Smooth muscle cell (in vitro differentiated cells): Measurements from ENCODE around the gene ZNF296. TPM values are rescaled to one million over a fixed set of nuclear protein-coding genes. Genes with fewer than 3 reads are reported as not detected.

ENCODE experiments used
- DNase-seq: peaks from one replicate; lab custom pipeline; 2025; ENCODE audit not compliant: unreplicated experiment; lab: John Stamatoyannopoulos, UW
- H2AFZ ChIP-seq: fragments of 200-600 bp; sonication (generic); 2 replicates; pipeline ENCODE4 v1.6.0; 2016; ENCODE audit warnings: antibody characterized with exemption, low read depth, mild to moderate bottlenecking
- H3F3A ChIP-seq: fragments of 200-600 bp; sonication (generic); 2 replicates; pipeline ENCODE4 v1.6.0; 2017; ENCODE audit warnings: antibody characterized with exemption, low read depth
- H3K27ac ChIP-seq: fragments of 200-600 bp; sonication (generic); 2 replicates; pipeline ENCODE4 v1.5.1; 2016; ENCODE audit warnings: low read depth, mild to moderate bottlenecking
- H3K27me3 ChIP-seq: fragments of 200-600 bp; sonication (generic); 2 replicates; pipeline ENCODE4 v1.6.1; 2016; ENCODE audit warnings: low read depth, mild to moderate bottlenecking
- H3K36me3 ChIP-seq: fragments of 200-600 bp; sonication (generic); 2 replicates; pipeline ENCODE4 v1.5.1; 2016; ENCODE audit warnings: low read depth
- H3K4me1 ChIP-seq: fragments of 200-600 bp; sonication (generic); 2 replicates; pipeline ENCODE4 v1.5.1; 2016; ENCODE audit warnings: low read depth
- H3K4me2 ChIP-seq: fragments of 200-600 bp; sonication (generic); 2 replicates; pipeline ENCODE4 v1.6.0; 2016; ENCODE audit warnings: mild to moderate bottlenecking
- H3K4me3 ChIP-seq: fragments of 200-600 bp; sonication (generic); 2 replicates; pipeline ENCODE4 v1.5.1; 2016; ENCODE audit warnings: mild to moderate bottlenecking
- H3K79me2 ChIP-seq: fragments of 200-600 bp; sonication (generic); 2 replicates; pipeline ENCODE4 v1.6.0; 2016; ENCODE audit warnings: low read depth, mild to moderate bottlenecking
- H3K9ac ChIP-seq: fragments of 200-600 bp; sonication (generic); 2 replicates; pipeline ENCODE4 v1.6.0; 2016; ENCODE audit warnings: low read depth
- H3K9me3 ChIP-seq: fragments of 200-600 bp; sonication (generic); replicated peaks from 2 replicates; pipeline ENCODE4 v1.5.1; 2016; ENCODE audit warnings: low read depth
- H4K20me1 ChIP-seq: fragments of 200-600 bp; sonication (generic); 2 replicates; pipeline ENCODE4 v1.6.0; 2016; ENCODE audit warnings: low read depth
- CTCF ChIP-seq: fragments of 200-600 bp; sonication (generic); IDR thresholded peaks from 2 replicates; pipeline ENCODE4 v1.5.1; 2017; ENCODE audit warnings: borderline replicate concordance, mild to moderate bottlenecking, antibody characterized with exemption; ENCODE audit not compliant: insufficient read depth, poor library complexity, severe bottlenecking
- WGBS: methylation state at CpG from one replicate; pipeline ENCODE4 v1.1.7; 2016; ENCODE audit warnings: low lambda C conversion rate; 5-methylcytosine and 5-hydroxymethylcytosine counted together
- polyA plus RNA-seq: library from polyadenylated mRNA; unstranded; fragments of >200 nt; fragmentation: Nextera tagmentation; extraction: Ambion mirVana; gene quantifications from 2 replicates; pipeline ENCODE4 v1.2.1, GENCODE V29; 2016
- total RNA-seq: library from RNA; depleted of rRNA; stranded (reverse); fragments of >200 nt; gene quantifications from 2 replicates; pipeline ENCODE4 v1.2.3, GENCODE V29; 2014

The ZNF296 gene
- total and polyA plus RNA-seq, 2 experiments from 2014 or later, result 0.21 to 1.1 TPM

DNA sequence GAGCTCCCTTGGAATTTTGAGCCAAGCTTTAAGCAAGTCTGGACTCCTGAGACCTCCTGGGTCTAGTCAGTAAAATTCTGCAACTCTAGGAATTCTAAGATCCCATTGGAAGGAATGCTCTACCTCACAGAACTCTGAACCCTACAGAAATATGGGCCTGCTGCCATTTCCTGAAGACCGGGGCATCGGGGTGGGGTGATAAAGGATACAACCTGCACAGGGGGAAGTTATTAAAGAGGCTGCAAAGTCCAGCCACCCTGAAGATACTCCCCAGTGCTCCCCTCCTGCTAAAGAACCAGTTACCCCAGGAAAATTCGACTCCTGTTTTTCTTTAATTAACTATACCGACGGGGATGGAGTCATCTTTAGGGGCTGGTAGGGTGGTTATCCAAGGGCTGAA, 14.3 kb upstream of the ZNF296 start:
- Histone ChIP-seq H4K20me1 (peaks cover 26% of the 10 kb centered on the region), H3K4me3 (no peak overlapping the region), H3K9me3 (no peaks in the 10 kb centered on the region), H3F3A (peaks cover 8% of the 10 kb centered on the region), H3K27me3 (no peaks in the 10 kb centered on the region), H3K79me2 (peaks cover 31% of the 10 kb centered on the region), H3K4me2 (peak overlapping the region; percentile 70), H3K9ac (no peak overlapping the region), H3K36me3 (no peaks in the 10 kb centered on the region), H2AFZ (no peak overlapping the region), H3K4me1 (peaks cover 10% of the 10 kb centered on the region), H3K27ac (peak overlapping the region; percentile 2)
- WGBS, result 86% methylated on average over 5 of the region's 5 CpGs
- TF ChIP-seq CTCF, result no peak
- no peak for DNase-seq

DNA sequence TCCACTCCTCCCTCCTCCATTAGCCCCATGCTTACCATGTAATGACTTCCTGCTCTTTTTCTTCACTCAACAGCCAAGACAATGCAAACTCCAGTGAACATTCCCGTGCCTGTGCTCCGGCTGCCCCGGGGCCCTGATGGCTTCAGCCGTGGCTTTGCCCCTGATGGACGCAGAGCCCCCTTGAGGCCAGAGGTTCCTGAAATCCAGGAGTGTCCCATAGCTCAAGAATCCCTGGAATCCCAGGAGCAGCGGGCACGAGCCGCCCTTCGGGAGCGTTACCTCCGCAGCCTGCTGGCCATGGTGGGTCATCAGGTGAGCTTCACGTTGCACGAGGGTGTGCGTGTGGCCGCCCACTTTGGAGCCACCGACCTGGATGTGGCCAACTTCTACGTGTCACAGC, 13.8 kb upstream of the ZNF296 start:
- H4K20me1 ChIP-seq, result peaks cover 20% of the 10 kb centered on the region
- no peak for TF ChIP-seq CTCF
- H3K79me2 ChIP-seq, result peaks cover 25% of the 10 kb centered on the region
- no peak for DNase-seq
- peaks cover 8% of the 10 kb centered on the region for H3F3A ChIP-seq
- no peak overlapping the region for H3K4me2 ChIP-seq
- H3K9ac ChIP-seq, result no peak overlapping the region
- H3K9me3 ChIP-seq, result no peaks in the 10 kb centered on the region
- no peak overlapping the region for H3K27ac ChIP-seq
- H3K36me3 ChIP-seq, result no peaks in the 10 kb centered on the region
- no peak overlapping the region for H2AFZ ChIP-seq
- no peak overlapping the region for H3K4me3 ChIP-seq
- WGBS, result 91% methylated on average over 17 of the region's 17 CpGs
- no peaks in the 10 kb centered on the region for H3K27me3 ChIP-seq
- H3K4me1 ChIP-seq, result peaks cover 10% of the 10 kb centered on the region

- Histone ChIP-seq H3K79me2 (peaks cover 16% of the 10 kb centered on the region), H3F3A (peaks cover 8% of the 10 kb centered on the region), H3K27ac (no peak overlapping the region), H3K9me3 (no peaks in the 10 kb centered on the region), H3K36me3 (no peaks in the 10 kb centered on the region), H4K20me1 (peaks cover 7% of the 10 kb centered on the region), H3K27me3 (no peaks in the 10 kb centered on the region), H3K4me2 (no peak overlapping the region), H3K9ac (no peak overlapping the region), H3K4me3 (no peak overlapping the region), H3K4me1 (peaks cover 5% of the 10 kb centered on the region), H2AFZ (no peak overlapping the region)
- no peak for TF ChIP-seq CTCF
- WGBS, result 94% methylated on average over 11 of the region's 11 CpGs
- no peak for DNase-seq
Observed at GRCh38 chr19:45087531-45087930, 11.3 kb upstream of the ZNF296 start.

- Histone ChIP-seq H3K27ac (no peak overlapping the region), H3K9ac (no peak overlapping the region), H4K20me1 (peaks cover 13% of the 10 kb centered on the region), H3K27me3 (no peaks in the 10 kb centered on the region), H3F3A (peaks cover 8% of the 10 kb centered on the region), H3K36me3 (no peaks in the 10 kb centered on the region), H2AFZ (no peak overlapping the region), H3K79me2 (peaks cover 26% of the 10 kb centered on the region), H3K4me1 (peaks cover 5% of the 10 kb centered on the region), H3K9me3 (no peaks in the 10 kb centered on the region), H3K4me2 (no peak overlapping the region), H3K4me3 (no peak overlapping the region)
- TF ChIP-seq CTCF, result no peak
- over 99% methylated on average over 4 of the region's 4 CpGs for WGBS
- DNase-seq, result no peak
Observed at GRCh38 chr19:45086480-45086879, 10.2 kb upstream of the ZNF296 start.
